ENCODE data around the gene TSPAN17.

- TF ChIP-seq POLR2A (IDR thresholded peaks at IDR 0.05; ENCODE audit: low read length) = no peak
- no peak for TF ChIP-seq GATA1 (IDR thresholded peaks at IDR 0.05; ENCODE audit: low read depth, low read length)
Measured at GRCh38 chr5:176620333-176620981, 26.8 kb upstream of the TSPAN17 start.
